ENCODE results near the gene LRRC59.

DNA sequence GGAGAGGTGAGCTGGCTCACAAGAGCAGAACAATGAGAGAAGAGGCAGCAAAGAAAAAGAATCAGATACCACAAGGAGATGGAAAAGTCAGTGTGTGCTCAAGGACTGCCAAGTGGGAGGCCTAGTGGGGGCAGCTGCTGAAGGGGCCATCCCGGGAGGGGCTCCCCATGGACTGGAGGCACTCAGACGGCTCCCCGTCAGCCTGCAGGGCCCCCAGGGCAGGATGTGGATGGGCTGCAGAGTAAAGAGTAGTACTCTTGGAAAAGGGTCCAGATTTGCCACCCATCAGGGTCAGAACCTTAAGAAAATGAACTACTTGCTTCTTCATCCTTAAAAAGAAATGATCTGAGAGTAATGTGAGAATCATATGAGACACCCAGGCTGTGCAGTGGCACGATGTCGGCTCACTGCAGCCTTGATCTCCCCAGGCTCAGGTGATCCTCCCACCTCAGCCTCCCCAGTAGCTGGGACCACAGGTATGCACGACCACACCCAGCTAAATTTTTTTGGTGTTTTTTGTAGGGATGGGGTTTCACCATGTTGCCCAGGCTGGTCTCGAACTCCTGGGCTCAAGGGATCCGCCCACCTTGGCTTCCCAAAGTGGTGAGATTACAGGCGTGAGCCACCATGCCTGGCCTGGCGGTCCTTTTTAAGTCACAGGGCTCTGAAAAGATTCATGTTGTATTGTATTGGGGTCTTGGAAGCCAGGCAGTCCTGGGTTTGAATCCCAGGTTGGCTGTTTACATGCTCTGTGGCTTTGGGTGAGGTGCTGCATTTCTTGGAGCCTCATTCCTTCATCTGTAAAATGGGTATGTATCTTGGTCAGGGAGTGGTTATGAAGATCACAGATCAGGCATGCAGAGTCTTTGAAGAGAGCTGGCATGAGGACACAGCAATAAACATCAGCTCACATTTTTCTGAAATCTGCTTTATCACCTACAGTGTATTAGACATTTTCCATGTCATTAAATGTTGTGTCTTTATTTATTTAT lies 43.8 kb upstream of the LRRC59 start:
- no peak for TF ChIP-seq CTCF (IDR thresholded peaks at IDR 0.05; ENCODE audit: poor library complexity, severe bottlenecking)
- no peak for TF ChIP-seq TAF1 (IDR thresholded peaks at IDR 0.05; ENCODE audit: low read depth)
- TF ChIP-seq POLR2AphosphoS5 (IDR thresholded peaks at IDR 0.05) = no peak
- TF ChIP-seq EZH2 (IDR thresholded peaks at IDR 0.05; ENCODE audit: borderline replicate concordance, insufficient read depth, low read length, poor library complexity, severe bottlenecking) = no peak

Measured in neural cell (in vitro differentiated cells).